Suppressor macrophage treated with lipopolysaccharide for 4 hours (primary cell): ENCODE data around the gene SLIT3.
A peak's percentile ranks its signal among the peaks of the same experiment; 100 is the strongest.

ENCODE experiments used
- DNase-seq: peaks from one replicate; pipeline ENCODE4 v3.0.0-alpha.2; 2020

Gene SLIT3

GRCh38 chr5:168813184-168813968 lies 487.6 kb downstream of the SLIT3 start:
- no peak for DNase-seq

- no peak for DNase-seq
Observed at GRCh38 chr5:168810641-168811040, 490.3 kb downstream of the SLIT3 start.

GRCh38 chr5:168809218-168809617 lies 491.7 kb downstream of the SLIT3 start:
- no peak for DNase-seq

- DNase-seq: no peak
Observed at GRCh38 chr5:168808051-168808616, 492.8 kb downstream of the SLIT3 start.

- DNase-seq: no peak
Observed at GRCh38 chr5:168807287-168807686, 493.7 kb downstream of the SLIT3 start.

- DNase-seq: no peak
Observed at GRCh38 chr5:168803541-168803940, 497.4 kb downstream of the SLIT3 start.

GRCh38 chr5:168802337-168802736 lies 498.6 kb downstream of the SLIT3 start:
- no peak for DNase-seq

GRCh38 chr5:168801567-168801966 lies 499.4 kb downstream of the SLIT3 start:
- no peak for DNase-seq

- DNase-seq: no peak
Observed at GRCh38 chr5:168800701-168801100, 500.2 kb downstream of the SLIT3 start.

GRCh38 chr5:168798065-168799023 lies 502.6 kb downstream of the SLIT3 start:
- peak; percentile 54 for DNase-seq

GRCh38 chr5:168796593-168797580 lies 504.1 kb downstream of the SLIT3 start:
- no peak for DNase-seq

- DNase-seq: no peak
Observed at GRCh38 chr5:168796000-168796399, 504.9 kb downstream of the SLIT3 start.

GRCh38 chr5:168793841-168794837 lies 506.8 kb downstream of the SLIT3 start:
- peak; percentile 91 for DNase-seq

GRCh38 chr5:168792678-168793077 lies 508.3 kb downstream of the SLIT3 start:
- DNase-seq: no peak

- peak; percentile 9 for DNase-seq
Observed at GRCh38 chr5:168790671-168791250, 510.2 kb downstream of the SLIT3 start.

GRCh38 chr5:168790002-168790635 lies 510.8 kb downstream of the SLIT3 start:
- peak; percentile 55 for DNase-seq

GRCh38 chr5:168788786-168789185 lies 512.2 kb downstream of the SLIT3 start:
- no peak for DNase-seq

GRCh38 chr5:168788107-168788506 lies 512.8 kb downstream of the SLIT3 start:
- DNase-seq: no peak

- no peak for DNase-seq
Observed at GRCh38 chr5:168786147-168786546, 514.8 kb downstream of the SLIT3 start.

GRCh38 chr5:168784454-168784853 lies 516.5 kb downstream of the SLIT3 start:
- peak; percentile 12 for DNase-seq
